K562 (cell line): Measurements from ENCODE around the gene USP32. TPM values are rescaled to one million over a fixed set of nuclear protein-coding genes. Genes with fewer than 3 reads are reported as not detected.

Source experiments
- ADNP ChIP-seq: fragments of 200-800 bp; sonication (Bioruptor generic); IDR thresholded peaks from 2 replicates; pipeline ENCODE4 v1.6.1; 2016; ENCODE audit warnings: missing genetic modification characterization, missing compliant biosample characterization
- CREB1 ChIP-seq, 2 experiments: sonication (generic) in 1 of 2; formaldehyde crosslinking in 1 of 2; IDR thresholded peaks; 2 replicates each; pipeline versions ENCODE4 v1.6.1 to v1.8.0; 2012 to 2022; ENCODE audit warnings: inconsistent platforms in 1 of 2, mild to moderate bottlenecking in 1 of 2, missing genetic modification reagents in 1 of 2, moderate library complexity in 1 of 2
- CREM ChIP-seq: IDR thresholded peaks from 2 replicates; pipeline ENCODE4 v1.6.1; 2014; ENCODE audit warnings: antibody characterized with exemption, low read depth
- EP400 ChIP-seq: fragments of 450-650 bp; IDR thresholded peaks from 2 replicates; pipeline ENCODE4 v1.6.1; 2017; ENCODE audit warnings: antibody characterized with exemption, mild to moderate bottlenecking, moderate library complexity
- HDAC1 ChIP-seq, 2 experiments: fragments of 450-650 bp; IDR thresholded peaks; 2 replicates each; pipeline ENCODE4 v1.6.1; 2016 to 2017; ENCODE audit warnings: inconsistent platforms in 1 of 2, mild to moderate bottlenecking in 1 of 2, moderate library complexity in 1 of 2
- JUN ChIP-seq, 2 experiments: sonication (generic) in 1 of 2; formaldehyde crosslinking in 1 of 2; IDR thresholded peaks; 2 replicates each; pipeline versions ENCODE4 v1.6.1 to v1.8.0; 2012 to 2022; ENCODE audit warnings: borderline replicate concordance in 2 of 2, mild to moderate bottlenecking in 2 of 2, improper control_type of control experiment in 1 of 2, low read depth in 1 of 2, low read length in 1 of 2, missing genetic modification reagents in 1 of 2
- MTA1 ChIP-seq: fragments of 450-650 bp; IDR thresholded peaks from 2 replicates; pipeline ENCODE4 v1.6.1; 2017; ENCODE audit warnings: borderline replicate concordance
- polyA plus RNA-seq, 8 experiments: library from polyadenylated mRNA; depleted of rRNA in 4 of 8; stranded (reverse) in 5 of 8; unstranded in 3 of 8; fragments of >200 nt; fragmentation: Nextera tagmentation in 2 of 8; fragmentation: Illumina TruSeq in 1 of 8; extraction: Ambion mirVana in 2 of 8; extraction: Trizol in 1 of 8; gene quantifications; 2 replicates each; pipeline versions ENCODE4 v1.2.1 to v1.2.3, GENCODE V29; 2011 to 2014; ENCODE audit warnings: inconsistent platforms in 1 of 8, missing spikeins in 1 of 8
- total RNA-seq, 7 experiments: library from RNA; depleted of rRNA in 6 of 7; stranded (reverse); fragments of >200 nt in 6 of 7; fragmentation: Illumina TruSeq in 2 of 7; extraction: Trizol in 2 of 7; gene quantifications; 2 replicates each; pipeline versions ENCODE4 v1.2.1 to v1.2.3, GENCODE V29; 2011 to 2021; ENCODE audit warnings: low replicate concordance in 1 of 7
- TF ChIP-seq, protein P1 (sequence below): fragments of 150-350 bp; IDR thresholded peaks from 2 replicates; pipeline ENCODE4 v1.6.1; 2014; ENCODE audit warnings: low read depth, mild to moderate bottlenecking, low read length, borderline replicate concordance
- TF ChIP-seq, protein P2 (sequence below): fragments of 450-650 bp; IDR thresholded peaks from one replicate; pipeline ENCODE4 v1.6.1; 2018; ENCODE audit warnings: mild to moderate bottlenecking, moderate library complexity; ENCODE audit not compliant: partially characterized antibody

Gene USP32
- total and polyA plus RNA-seq, 9 of the 15 experiments (the other 6 are each of a cell fraction or from before 2014, with no cell fraction given), result 18.0 to 69.3 (median 47.1) TPM

DNA sequence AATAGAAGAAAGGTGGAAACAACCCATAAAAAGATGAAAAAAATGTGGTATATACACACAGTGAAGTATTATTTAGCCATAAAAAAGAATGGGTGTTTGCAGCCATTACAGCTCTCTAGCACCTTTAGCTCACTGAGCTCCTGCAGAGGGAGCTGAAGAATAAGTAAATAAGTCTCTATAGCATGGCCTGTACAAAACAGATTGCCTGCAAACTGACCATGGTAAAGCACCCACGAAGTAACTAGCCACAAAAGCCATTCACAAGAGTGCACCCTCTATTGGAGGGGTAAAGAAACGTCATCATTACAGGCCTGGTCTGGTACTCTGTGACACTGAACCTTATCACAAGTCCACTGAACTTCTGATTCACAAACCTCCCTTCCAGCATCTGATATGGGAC is 76.3 kb downstream of the USP32 start (continued):
- TF ChIP-seq, protein P1, sequence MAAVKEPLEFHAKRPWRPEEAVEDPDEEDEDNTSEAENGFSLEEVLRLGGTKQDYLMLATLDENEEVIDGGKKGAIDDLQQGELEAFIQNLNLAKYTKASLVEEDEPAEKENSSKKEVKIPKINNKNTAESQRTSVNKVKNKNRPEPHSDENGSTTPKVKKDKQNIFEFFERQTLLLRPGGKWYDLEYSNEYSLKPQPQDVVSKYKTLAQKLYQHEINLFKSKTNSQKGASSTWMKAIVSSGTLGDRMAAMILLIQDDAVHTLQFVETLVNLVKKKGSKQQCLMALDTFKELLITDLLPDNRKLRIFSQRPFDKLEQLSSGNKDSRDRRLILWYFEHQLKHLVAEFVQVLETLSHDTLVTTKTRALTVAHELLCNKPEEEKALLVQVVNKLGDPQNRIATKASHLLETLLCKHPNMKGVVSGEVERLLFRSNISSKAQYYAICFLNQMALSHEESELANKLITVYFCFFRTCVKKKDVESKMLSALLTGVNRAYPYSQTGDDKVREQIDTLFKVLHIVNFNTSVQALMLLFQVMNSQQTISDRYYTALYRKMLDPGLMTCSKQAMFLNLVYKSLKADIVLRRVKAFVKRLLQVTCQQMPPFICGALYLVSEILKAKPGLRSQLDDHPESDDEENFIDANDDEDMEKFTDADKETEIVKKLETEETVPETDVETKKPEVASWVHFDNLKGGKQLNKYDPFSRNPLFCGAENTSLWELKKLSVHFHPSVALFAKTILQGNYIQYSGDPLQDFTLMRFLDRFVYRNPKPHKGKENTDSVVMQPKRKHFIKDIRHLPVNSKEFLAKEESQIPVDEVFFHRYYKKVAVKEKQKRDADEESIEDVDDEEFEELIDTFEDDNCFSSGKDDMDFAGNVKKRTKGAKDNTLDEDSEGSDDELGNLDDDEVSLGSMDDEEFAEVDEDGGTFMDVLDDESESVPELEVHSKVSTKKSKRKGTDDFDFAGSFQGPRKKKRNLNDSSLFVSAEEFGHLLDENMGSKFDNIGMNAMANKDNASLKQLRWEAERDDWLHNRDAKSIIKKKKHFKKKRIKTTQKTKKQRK, result no peak
- TF ChIP-seq JUN (IDR thresholded peaks at IDR 0.05; ENCODE audit: borderline replicate concordance, low read depth, low read length) (no peak), JUN (CRISPR knock-in tag; IDR thresholded peaks at IDR 0.05; ENCODE audit: borderline replicate concordance) (no peak), CREM (peak; percentile 93), HDAC1 (IDR thresholded peaks at IDR 0.05) (peak in 1 of 2 experiments; percentile 43; a peak in 1 of 4 replicates), EP400 (peak; percentile 15; the same call in 1 of the 2 replicates), CREB1 (IDR thresholded peaks at IDR 0.05) (peak; percentile 73), CREB1 (CRISPR knock-in tag; IDR thresholded peaks at IDR 0.05) (peak; percentile 65; the same call in 1 of the 2 replicates), ADNP (tag) (0 out of 2 replicates have a peak, but pooled peaks have one; percentile 42), MTA1 (peak; percentile 83; the same call in 1 of the 2 replicates)
- TF ChIP-seq, protein P2, sequence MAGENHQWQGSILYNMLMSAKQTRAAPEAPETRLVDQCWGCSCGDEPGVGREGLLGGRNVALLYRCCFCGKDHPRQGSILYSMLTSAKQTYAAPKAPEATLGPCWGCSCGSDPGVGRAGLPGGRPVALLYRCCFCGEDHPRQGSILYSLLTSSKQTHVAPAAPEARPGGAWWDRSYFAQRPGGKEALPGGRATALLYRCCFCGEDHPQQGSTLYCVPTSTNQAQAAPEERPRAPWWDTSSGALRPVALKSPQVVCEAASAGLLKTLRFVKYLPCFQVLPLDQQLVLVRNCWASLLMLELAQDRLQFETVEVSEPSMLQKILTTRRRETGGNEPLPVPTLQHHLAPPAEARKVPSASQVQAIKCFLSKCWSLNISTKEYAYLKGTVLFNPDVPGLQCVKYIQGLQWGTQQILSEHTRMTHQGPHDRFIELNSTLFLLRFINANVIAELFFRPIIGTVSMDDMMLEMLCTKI, result no peak
